SU-DHL-6 (cell line): ENCODE data around the gene LCE3D.

ENCODE experiments used
- CTCF ChIP-seq: fragments of 200-600 bp; sonication (generic); IDR thresholded peaks from one replicate; pipeline ENCODE4 v1.5.1; 2017; ENCODE audit warnings: antibody characterized with exemption, mild to moderate bottlenecking, low read length, moderate library complexity; ENCODE audit not compliant: insufficient read depth, poor library complexity, severe bottlenecking
- EZH2phosphoT487 ChIP-seq: fragments of 200-600 bp; sonication (generic), shearing (Covaris generic); conservative IDR thresholded peaks from 2 replicates; pipeline ENCODE4 v1.6.1; 2018; ENCODE audit warnings: mild to moderate bottlenecking, antibody characterized with exemption, low read length, moderate library complexity, mixed read lengths

- TF ChIP-seq CTCF (no peak), EZH2phosphoT487 (no peak)
These were observed 44.5 kb downstream of the LCE3D start for GRCh38 chr1:152535774-152536173.
